HepG2 (cell line): ENCODE data around the gene TBC1D25. TPM values are rescaled to one million over a fixed set of nuclear protein-coding genes. Genes with fewer than 3 reads are reported as not detected.
A peak's percentile ranks its signal among the peaks of the same experiment; 100 is the strongest.

Source experiments
- CREB3 ChIP-seq: sonication (generic); formaldehyde crosslinking; IDR thresholded peaks from 2 replicates; pipeline ENCODE4 v1.5.0; 2020; ENCODE audit warnings: missing genetic modification reagents
- EED ChIP-seq: sonication (generic); formaldehyde crosslinking; IDR thresholded peaks from 2 replicates; pipeline ENCODE4 v1.5.0; 2020; ENCODE audit warnings: mild to moderate bottlenecking, missing genetic modification reagents
- HMG20B ChIP-seq: conservative IDR thresholded peaks from 2 replicates; pipeline ENCODE4 v1.6.1; 2016; ENCODE audit warnings: missing genetic modification reagents, missing compliant biosample characterization
- JDP2 ChIP-seq: sonication (generic); formaldehyde crosslinking; IDR thresholded peaks from 2 replicates; pipeline ENCODE4 v1.8.1; 2022; ENCODE audit warnings: missing genetic modification reagents, borderline replicate concordance
- JUND ChIP-seq: sonication (generic); formaldehyde crosslinking; IDR thresholded peaks from 2 replicates; pipeline ENCODE4 v1.8.0; 2022; ENCODE audit warnings: mild to moderate bottlenecking, missing genetic modification reagents
- KDM5A ChIP-seq: fragments of 200-600 bp; sonication (generic); IDR thresholded peaks from 2 replicates; pipeline ENCODE4 v1.7.0; 2018; ENCODE audit warnings: antibody characterized with exemption, mild to moderate bottlenecking, low read length, borderline replicate concordance
- KLF16 ChIP-seq, 2 experiments: sonication (generic) in 1 of 2; formaldehyde crosslinking in 1 of 2; IDR thresholded peaks; 2 replicates each; pipeline versions ENCODE4 v1.6.1 to v1.8.0; 2016 to 2023; ENCODE audit warnings: missing genetic modification reagents in 2 of 2, missing compliant biosample characterization in 1 of 2
- LCORL ChIP-seq, 2 experiments: fragments of 450-650 bp in 1 of 2; sonication (generic) in 1 of 2; formaldehyde crosslinking in 1 of 2; IDR thresholded peaks; 2 replicates each; pipeline versions ENCODE4 v1.5.0 to v1.6.1; 2017 to 2020; ENCODE audit warnings: antibody characterized with exemption in 1 of 2, missing genetic modification reagents in 1 of 2
- MED13 ChIP-seq: sonication (generic); formaldehyde crosslinking; IDR thresholded peaks from 2 replicates; pipeline ENCODE4 v1.5.0; 2020; ENCODE audit warnings: missing genetic modification reagents
- POLR2A ChIP-seq, 2 experiments: IDR thresholded peaks; 2 replicates each; pipeline ENCODE4 v1.6.1; 2011; ENCODE audit warnings: low read depth in 2 of 2, low read length in 2 of 2, mild to moderate bottlenecking in 1 of 2, moderate library complexity in 1 of 2; ENCODE audit not compliant: insufficient read depth in 1 of 2
- ZMAT3 ChIP-seq: sonication (generic); formaldehyde crosslinking; conservative IDR thresholded peaks from 2 replicates; pipeline ENCODE4 v1.7.0; 2021; ENCODE audit warnings: missing genetic modification reagents
- ZNF407 ChIP-seq: sonication (generic); formaldehyde crosslinking; IDR thresholded peaks from one replicate; pipeline ENCODE4 v1.5.1; 2020; ENCODE audit warnings: mild to moderate bottlenecking, missing genetic modification reagents; ENCODE audit errors: not compliant biosample characterization
- ZNF512B ChIP-seq: sonication (generic); formaldehyde crosslinking; IDR thresholded peaks from 2 replicates; pipeline ENCODE4 v1.5.1; 2020; ENCODE audit warnings: missing genetic modification reagents, mild to moderate bottlenecking, borderline replicate concordance
- ZNF530 ChIP-seq: sonication (generic); formaldehyde crosslinking; IDR thresholded peaks from 2 replicates; pipeline ENCODE4 v1.5.0; 2020; ENCODE audit warnings: low read depth, mild to moderate bottlenecking, missing genetic modification reagents
- ZNF543 ChIP-seq: sonication (generic); formaldehyde crosslinking; IDR thresholded peaks from 2 replicates; pipeline ENCODE4 v1.4.0; 2020; ENCODE audit warnings: mild to moderate bottlenecking, missing genetic modification reagents
- ZNF770 ChIP-seq: sonication (generic); formaldehyde crosslinking; IDR thresholded peaks from 2 replicates; pipeline ENCODE4 v1.5.0; 2020; ENCODE audit warnings: mild to moderate bottlenecking, missing genetic modification reagents
- ZNF777 ChIP-seq: sonication (generic); formaldehyde crosslinking; IDR thresholded peaks from 2 replicates; pipeline ENCODE4 v1.4.0; 2020; ENCODE audit warnings: missing genetic modification reagents
- polyA plus RNA-seq, 8 experiments: library from polyadenylated mRNA; depleted of rRNA in 3 of 8; stranded (reverse) in 7 of 8; unstranded in 1 of 8; fragments of >200 nt; fragmentation: Illumina TruSeq in 4 of 8; extraction: Trizol in 4 of 8; gene quantifications; 2 replicates each; pipeline versions ENCODE4 v1.2.1 to v1.2.3, GENCODE V29; 2011 to 2016; ENCODE audit warnings: low read depth in 4 of 8, missing spikeins in 1 of 8, mixed read lengths in 1 of 8; ENCODE audit not compliant: insufficient read depth in 1 of 8
- total RNA-seq, 5 experiments: library from RNA; depleted of rRNA; stranded (reverse); fragments of >200 nt; fragmentation: Illumina TruSeq; extraction: Trizol; gene quantifications; 2 replicates each; pipeline ENCODE4 v1.2.3, GENCODE V29; 2016; ENCODE audit warnings: low read depth in 1 of 5

TBC1D25 gene
- total and polyA plus RNA-seq, 2 of the 13 experiments (the other 11 are each of a cell fraction or from before 2014, with no cell fraction given), result 3.5 to 4.7 TPM

GRCh38 chrX:48578661-48579128, 39.2 kb downstream of the TBC1D25 start (continued):
- no peak for TF ChIP-seq ZNF407
- no peak for TF ChIP-seq ZNF530 (CRISPR knock-in tag)
- no peak for TF ChIP-seq ZNF543 (CRISPR knock-in tag)
- no peak for TF ChIP-seq ZNF512B
- TF ChIP-seq KLF16 (CRISPR knock-in tag; IDR thresholded peaks at IDR 0.05), result no peak
- no peak for TF ChIP-seq HMG20B (CRISPR knock-in tag)
- no peak for TF ChIP-seq EED (CRISPR knock-in tag)
- no peak for TF ChIP-seq JDP2 (CRISPR knock-in tag)
- TF ChIP-seq CREB3 (CRISPR knock-in tag), result no peak
- no peak for TF ChIP-seq KDM5A
- no peak for TF ChIP-seq ZNF770 (CRISPR knock-in tag)
- TF ChIP-seq MED13 (CRISPR knock-in tag), result no peak
- no peak for TF ChIP-seq ZMAT3 (CRISPR knock-in tag)
- TF ChIP-seq ZNF777, result no peak
- no peak for TF ChIP-seq LCORL (IDR thresholded peaks at IDR 0.05)
- TF ChIP-seq LCORL (CRISPR knock-in tag; IDR thresholded peaks at IDR 0.05), result no peak
- TF ChIP-seq JUND (CRISPR knock-in tag), result no peak
- TF ChIP-seq POLR2A (IDR thresholded peaks at IDR 0.05; ENCODE audit: insufficient read depth in 1 of 2, low read depth in 2 of 2, low read length in 2 of 2), result peak in 1 of 2 experiments; percentile 32; a peak in 1 of 4 replicates
